HepG2 (cell line): ENCODE measurements around the gene ARHGAP12. TPM values are rescaled to one million over a fixed set of nuclear protein-coding genes. Genes with fewer than 3 reads are reported as not detected.

Source experiments
- ATAC-seq: fragments of 200-7000 bp; cut with Tn5 transposase; 3 replicates; pipeline ENCODE4 v1.9.1; 2020; ENCODE audit warnings: mild to moderate bottlenecking, moderate library complexity
- BruUV-seq: library from RNA; stranded (reverse); fragments of 400-500 nt; replicated peaks from 2 replicates; lab custom pipeline; 2021; lab: Mats Ljungman, UMichigan
- CTCF ChIA-PET: fragments of 300-600 bp; formaldehyde crosslinking; extraction: SDS; loops from one replicate; lab custom pipeline; 2021; ENCODE audit warnings: low total read pairs, inconsistent platforms, low intra/inter-chr PET ratio; lab: Yijun Ruan, JAX
- POLR2A ChIA-PET: fragments of 350-600 bp; sonication (Branson Sonifier 250); formaldehyde crosslinking; loops from one replicate; lab custom pipeline; 2020; ENCODE audit warnings: antibody characterized with exemption, inconsistent platforms; lab: Yijun Ruan, JAX
- DNase-seq: peaks from one replicate; pipeline ENCODE4 v3.0.0-alpha.2; 2015; ENCODE audit warnings: low spot score
- FAIRE-seq: peaks from 3 replicates; lab custom pipeline; 2011; peaks lifted over from hg19 to GRCh38; lab: Jason Lieb, UNC
- H2AFZ ChIP-seq: one replicate; pipeline ENCODE4 v1.6.1; 2011; ENCODE audit warnings: low read length, inconsistent platforms
- H3K27ac ChIP-seq: fragments of 300-600 bp; 3 replicates; pipeline ENCODE4 v1.8.0; 2011; ENCODE audit warnings: mixed run types, mild to moderate bottlenecking, mixed read lengths, low read length, inconsistent platforms; ENCODE audit not compliant: insufficient read depth; ENCODE audit errors: extremely low read length
- H3K27me3 ChIP-seq, 2 experiments: fragments of 200-600 bp in 1 of 2; 2 replicates in 1 of 2; 3 replicates in 1 of 2; pipeline versions ENCODE4 v1.6.0 to v1.8.0; 2011; ENCODE audit warnings: low read length in 2 of 2, mild to moderate bottlenecking in 2 of 2, moderate library complexity in 2 of 2, inconsistent platforms in 1 of 2; ENCODE audit not compliant: insufficient read depth in 2 of 2, control insufficient read depth in 1 of 2
- H3K36me3 ChIP-seq, 2 experiments: fragments of 200-600 bp in 1 of 2; replicated peaks in 1 of 2; 2 replicates in 1 of 2; 3 replicates in 1 of 2; pipeline versions ENCODE4 v1.5.1 to v1.8.0; 2011; ENCODE audit warnings: low read length in 2 of 2, inconsistent platforms in 1 of 2; ENCODE audit not compliant: insufficient read depth in 2 of 2, control insufficient read depth in 1 of 2
- H3K4me1 ChIP-seq: 2 replicates; pipeline ENCODE4 v1.5.1; 2012; ENCODE audit warnings: low read length, inconsistent platforms; ENCODE audit not compliant: insufficient read depth
- H3K4me2 ChIP-seq: 2 replicates; pipeline ENCODE4 v1.6.0; 2011; ENCODE audit warnings: low read depth, low read length, inconsistent platforms
- H3K4me3 ChIP-seq, 3 experiments: fragments of 200-600 bp in 1 of 3; sonication (generic), shearing (Covaris generic) in 1 of 3; replicated peaks in 1 of 3; 2 replicates each; pipeline ENCODE4 v1.5.1; 2011 to 2016; ENCODE audit warnings: low read length in 3 of 3, inconsistent platforms in 2 of 3, low read depth in 2 of 3, mild to moderate bottlenecking in 2 of 3, control low read depth in 1 of 3, mixed read lengths in 1 of 3; ENCODE audit not compliant: insufficient read depth in 1 of 3
- H3K79me2 ChIP-seq: one replicate; pipeline ENCODE4 v1.6.1; 2011; ENCODE audit warnings: low read length, inconsistent platforms; ENCODE audit not compliant: insufficient read depth
- H3K9ac ChIP-seq: 2 replicates; pipeline ENCODE4 v1.6.0; 2011; ENCODE audit warnings: mild to moderate bottlenecking, low read depth, low read length, inconsistent platforms; ENCODE audit not compliant: insufficient read depth
- H3K9me3 ChIP-seq: 2 replicates; pipeline ENCODE4 v1.5.1; 2012; ENCODE audit warnings: mild to moderate bottlenecking, low read length
- H4K20me1 ChIP-seq: 2 replicates; pipeline ENCODE4 v1.6.0; 2011; ENCODE audit warnings: inconsistent platforms, mild to moderate bottlenecking, low read length, moderate library complexity; ENCODE audit not compliant: insufficient read depth
- ARID3A ChIP-seq: IDR thresholded peaks from 2 replicates; pipeline ENCODE4 v1.6.1; 2012; ENCODE audit warnings: low read depth, low read length, improper control_type of control experiment
- CHD4 ChIP-seq: fragments of 200-600 bp; sonication (generic); IDR thresholded peaks from 2 replicates; pipeline ENCODE4 v1.7.0; 2017; ENCODE audit warnings: mild to moderate bottlenecking, low read length, borderline replicate concordance
- GMEB1 ChIP-seq: sonication (generic); formaldehyde crosslinking; IDR thresholded peaks from 2 replicates; pipeline ENCODE4 v1.5.1; 2020; ENCODE audit warnings: missing genetic modification reagents, mild to moderate bottlenecking, borderline replicate concordance
- SOX6 ChIP-seq, 2 experiments: fragments of 450-650 bp in 1 of 2; sonication (generic) in 1 of 2; formaldehyde crosslinking in 1 of 2; IDR thresholded peaks; 2 replicates each; pipeline versions ENCODE4 v1.4.0 to v1.6.1; 2017 to 2020; ENCODE audit warnings: antibody characterized with exemption in 1 of 2, mild to moderate bottlenecking in 1 of 2, missing genetic modification reagents in 1 of 2
- TCF12 ChIP-seq, 2 experiments: fragments of 450-650 bp in 1 of 2; sonication (generic) in 1 of 2; formaldehyde crosslinking in 1 of 2; IDR thresholded peaks; 2 replicates each; pipeline versions ENCODE4 v1.6.1 to v1.8.0; 2017 to 2022; ENCODE audit warnings: antibody characterized with exemption in 1 of 2, mild to moderate bottlenecking in 1 of 2, missing genetic modification reagents in 1 of 2, moderate library complexity in 1 of 2
- TERF1 ChIP-seq: sonication (generic); formaldehyde crosslinking; IDR thresholded peaks from 2 replicates; pipeline ENCODE4 v1.8.0; 2022; ENCODE audit warnings: mild to moderate bottlenecking, missing genetic modification reagents, moderate library complexity
- TFE3 ChIP-seq: IDR thresholded peaks from 2 replicates; pipeline ENCODE4 v1.6.1; 2016
- TOPORS ChIP-seq: sonication (generic); formaldehyde crosslinking; IDR thresholded peaks from 2 replicates; pipeline ENCODE4 v1.8.0; 2023; ENCODE audit warnings: mild to moderate bottlenecking, missing genetic modification reagents
- ZNF101 ChIP-seq: sonication (generic); formaldehyde crosslinking; IDR thresholded peaks from 2 replicates; pipeline ENCODE4 v1.4.0; 2020; ENCODE audit warnings: mild to moderate bottlenecking, low read depth, missing genetic modification reagents, borderline replicate concordance
- ZNF12 ChIP-seq: sonication (generic); formaldehyde crosslinking; IDR thresholded peaks from 2 replicates; pipeline ENCODE4 v1.5.0; 2020; ENCODE audit warnings: missing genetic modification reagents
- ZNF251 ChIP-seq: sonication (generic); formaldehyde crosslinking; IDR thresholded peaks from 2 replicates; pipeline ENCODE4 v1.9.0; 2021; ENCODE audit warnings: mild to moderate bottlenecking, missing genetic modification reagents
- ZNF597 ChIP-seq: sonication (generic); formaldehyde crosslinking; IDR thresholded peaks from 2 replicates; pipeline ENCODE4 v1.5.0; 2020; ENCODE audit warnings: missing genetic modification reagents
- WGBS: methylation state at CpG from one replicate; pipeline ENCODE4 v1.1.6; 2017; ENCODE audit warnings: low lambda C conversion rate; 5-methylcytosine and 5-hydroxymethylcytosine counted together
- in situ Hi-C: cut with HindIII; loops from 2 replicates; pipeline ENCODE4 v1.10.0; 2017; ENCODE audit warnings: low pct_unique_long_range_greater_than_20kb; ENCODE audit not compliant: extremely low pct_ligation_motif_present
- intact Hi-C: fragments of 100-400 bp; cut with micrococcal nuclease; formaldehyde crosslinking; loops from one replicate; pipeline ENCODE4 v1.10.0; 2022; ENCODE audit not compliant: unreplicated experiment
- polyA plus RNA-seq, 8 experiments: library from polyadenylated mRNA; depleted of rRNA in 3 of 8; stranded (reverse) in 7 of 8; unstranded in 1 of 8; fragments of >200 nt; fragmentation: Illumina TruSeq in 4 of 8; extraction: Trizol in 4 of 8; gene quantifications; 2 replicates each; pipeline versions ENCODE4 v1.2.1 to v1.2.3, GENCODE V29; 2011 to 2016; ENCODE audit warnings: low read depth in 4 of 8, missing spikeins in 1 of 8, mixed read lengths in 1 of 8; ENCODE audit not compliant: insufficient read depth in 1 of 8
- total RNA-seq, 5 experiments: library from RNA; depleted of rRNA; stranded (reverse); fragments of >200 nt; fragmentation: Illumina TruSeq; extraction: Trizol; gene quantifications; 2 replicates each; pipeline ENCODE4 v1.2.3, GENCODE V29; 2016; ENCODE audit warnings: low read depth in 1 of 5

The ARHGAP12 gene
- total and polyA plus RNA-seq, 2 of the 13 experiments (the other 11 are each of a cell fraction or from before 2014, with no cell fraction given), result 25.0 to 54.6 TPM

GRCh38 chr10:31888442-31888841 lies 40.2 kb downstream of the ARHGAP12 start (continued):
- TF ChIP-seq ARID3A (peak; percentile 54), TFE3 (CRISPR knock-in tag) (0 out of 2 replicates have a peak, but pooled peaks have one; percentile 22), CHD4 (no peak), ZNF101 (no peak), SOX6 (IDR thresholded peaks at IDR 0.05) (no peak), SOX6 (CRISPR knock-in tag; IDR thresholded peaks at IDR 0.05) (peak; percentile 45; the same call in 1 of the 2 replicates), TOPORS (CRISPR knock-in tag) (no peak), GMEB1 (CRISPR knock-in tag) (no peak)

GRCh38 chr10:31887850-31888249 lies 40.8 kb downstream of the ARHGAP12 start:
- in situ Hi-C loops, result no loop called here
- POLR2A ChIA-PET, result interaction anchor here (1.0 to 1.1 kb wide), 2 partner anchors 40 to 41 kb away, joined by 3 to 5 read pairs; partner anchors contain the start of gene ARHGAP12
- TF ChIP-seq TERF1 (CRISPR knock-in tag) (no peak), ARID3A (no peak), ZNF597 (CRISPR knock-in tag) (no peak), ZNF12 (CRISPR knock-in tag) (no peak), ZNF251 (CRISPR knock-in tag) (no peak), TCF12 (IDR thresholded peaks at IDR 0.05) (no peak), TCF12 (CRISPR knock-in tag; IDR thresholded peaks at IDR 0.05) (no peak)

More at GRCh38 chr10:31887850-31888249, 40.8 kb downstream of the ARHGAP12 start:
- Histone ChIP-seq H3K79me2 (peaks cover 86% of the 10 kb centered on the region), H3K4me2 (peak overlapping the region; percentile 43; the same call in 1 of the 2 replicates), H3K9ac (no peak overlapping the region), H3K36me3 (peaks cover 0 to 8% of the 10 kb centered on the region in 2 experiments; a peak in 1 of 5 replicates), H3K27me3 (no peaks in the 10 kb centered on the region), H2AFZ (no peak overlapping the region), H4K20me1 (peaks cover 7% of the 10 kb centered on the region), H3K4me3 (no peak overlapping the region), H3K9me3 (no peaks in the 10 kb centered on the region), H3K27ac (peak overlapping the region; percentile 62), H3K4me1 (peaks cover 70% of the 10 kb centered on the region)
- CTCF ChIA-PET, result no interaction called here
- WGBS, result 96% methylated on average over 7 of the region's 7 CpGs
- intact Hi-C loops, result no loop called here
- DNase-seq (no peak), ATAC-seq (peak; percentile 52), FAIRE-seq (no peak)
- BruUV-seq, result no TSS peak
